Right atrium auricular region (tissue), 2 donors: ENCODE results near the gene ASCC2. TPM values are rescaled to one million over a fixed set of nuclear protein-coding genes. Genes with fewer than 3 reads are reported as not detected.

ENCODE experiments used
- total RNA-seq, 2 donors: library from RNA; depleted of rRNA; stranded (reverse); fragments of >200 nt; gene quantifications; one replicate each; pipeline ENCODE4 v1.1.0, GENCODE V29; 2016

Gene ASCC2
- total RNA-seq, 2 donors from 2014 or later: 24.3 to 37.5 TPM

Other genes starting within 250 kb of the ASCC2 start
- 10 to 100 TPM; 45.8 to 52.5 TPM for gene NF2, start 234.6 kb downstream of the ASCC2 start, total RNA-seq
- not detected for gene CABP7, start 118.3 kb downstream of the ASCC2 start, total RNA-seq
- 10 to 100 TPM; 17.0 to 22.9 TPM for gene ZMAT5, start 71.3 kb downstream of the ASCC2 start, total RNA-seq
- 100 to 1,000 TPM; 125 to 137 TPM for gene UQCR10, start 70.9 kb downstream of the ASCC2 start, total RNA-seq
- gene MTMR3, start 44.9 kb upstream of the ASCC2 start, total RNA-seq: 10 to 100 TPM; 27.2 to 38.1 TPM
- not detected for gene HORMAD2, start 242.2 kb upstream of the ASCC2 start, total RNA-seq